Suppressor macrophage treated with lipopolysaccharide for 4 hours (primary cell): Measurements from ENCODE around the gene RO60.
"Not testable (repeated sequence)": the region's sequence is repeated elsewhere in the genome, so short reads cannot be mapped to it uniquely, and the experiment has no call there.

Source experiments
- DNase-seq: peaks from one replicate; pipeline ENCODE4 v3.0.0-alpha.2; 2020

Gene RO60

GRCh38 chr1:193059282-193060114 is at the start of gene RO60, which contains the start of gene UCHL5:
RO60 (plus strand) TSS chr1:193059612; CDS start chr1:193069055, 9,443 bp downstream.
UCHL5 (minus strand) TSS chr1:193059360; CDS start chr1:193059260, 100 bp downstream.
- peak; percentile 98 for DNase-seq

GRCh38 chr1:193011406-193011805 is 48.0 kb upstream of the RO60 start:
- DNase-seq, result peak; percentile 4

GRCh38 chr1:193013005-193013404 is 46.4 kb upstream of the RO60 start:
- DNase-seq, result peak; percentile 29

GRCh38 chr1:193013707-193014106 is 45.7 kb upstream of the RO60 start:
- no peak for DNase-seq

GRCh38 chr1:193014400-193014799 is 45.0 kb upstream of the RO60 start:
- DNase-seq, result no peak

GRCh38 chr1:193016788-193017187 is 42.6 kb upstream of the RO60 start:
- DNase-seq, result no peak

GRCh38 chr1:193019442-193020026 is 39.9 kb upstream of the RO60 start:
- DNase-seq, result peak; percentile 77

- no peak for DNase-seq
Observed at GRCh38 chr1:193025218-193025617, 34.2 kb upstream of the RO60 start.

- no peak for DNase-seq
Observed at GRCh38 chr1:193030280-193030679, 29.1 kb upstream of the RO60 start.

- peak; percentile 15 for DNase-seq
Observed at GRCh38 chr1:193031431-193031830, 28.0 kb upstream of the RO60 start.

GRCh38 chr1:193032643-193033427 is 26.6 kb upstream of the RO60 start:
- DNase-seq, result not testable (repeated sequence)

- no peak for DNase-seq
Observed at GRCh38 chr1:193033610-193034009, 25.8 kb upstream of the RO60 start.

GRCh38 chr1:193036337-193037047 is 22.9 kb upstream of the RO60 start:
- no peak for DNase-seq

GRCh38 chr1:193040011-193040410 is 19.4 kb upstream of the RO60 start:
- no peak for DNase-seq

- DNase-seq, result no peak
Observed at GRCh38 chr1:193042766-193043691, 16.4 kb upstream of the RO60 start.

- DNase-seq, result not testable (repeated sequence)
Observed at GRCh38 chr1:193048913-193049312, 10.5 kb upstream of the RO60 start.

GRCh38 chr1:193054169-193054675 is 5.2 kb upstream of the RO60 start:
- no peak for DNase-seq

- peak; percentile 85 for DNase-seq
Observed at GRCh38 chr1:193058529-193059281, 707 bp upstream of the RO60 start.

GRCh38 chr1:193060115-193060403 is 647 bp downstream of the RO60 start:
- no peak for DNase-seq

- DNase-seq, result no peak
Observed at GRCh38 chr1:193060406-193060805, 994 bp downstream of the RO60 start.

- DNase-seq, result peak; percentile 25
Observed at GRCh38 chr1:193060938-193061337, 1.5 kb downstream of the RO60 start.
